ENCODE measurements around the gene CARF. TPM values are rescaled to one million over a fixed set of nuclear protein-coding genes. Genes with fewer than 3 reads are reported as not detected.

The CARF gene
- total and polyA plus RNA-seq, 2 donors (not counting 1 experiment from before 2014, with no cell fraction given), result 11.3 to 27.5 TPM

DNA sequence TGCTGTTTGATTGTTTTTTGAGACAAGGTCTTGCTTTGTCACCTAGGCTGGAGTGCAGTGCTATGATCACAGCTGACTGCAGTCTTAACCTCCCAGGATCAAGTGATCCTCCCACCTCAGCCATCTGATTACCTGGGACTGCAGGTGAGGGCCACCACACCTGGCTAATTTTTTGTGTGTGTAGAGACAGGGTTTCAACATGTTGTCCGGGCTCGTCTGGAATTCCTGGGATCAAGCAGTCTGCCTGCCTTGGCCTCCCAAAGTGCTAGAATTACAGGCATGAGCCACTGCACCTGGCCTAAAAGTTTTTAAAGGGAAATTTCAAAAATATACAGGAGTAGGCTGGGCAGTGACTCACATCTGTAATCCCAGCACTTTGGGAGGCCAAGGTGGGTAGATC is 22.4 kb downstream of the CARF start:
- Histone ChIP-seq H4K20me1 (ENCODE audit: control insufficient read depth, insufficient read depth, low read length, poor library complexity, severe bottlenecking) (no peaks in the 10 kb centered on the region), H3K27me3 (replicated peaks in 1 of 4; ENCODE audit: control extremely low read depth in 1 of 4, control insufficient read depth in 3 of 4, insufficient read depth in 4 of 4, low read length in 3 of 4) (no peaks in the 10 kb centered on the region), H3K9ac (ENCODE audit: low read length) (no peak overlapping the region), H3K4me3 (ENCODE audit: control extremely low read depth in 1 of 5, extremely low read depth in 1 of 5, insufficient read depth in 1 of 5, low read depth in 2 of 5, low read length in 4 of 5) (no peak overlapping the region), H3K4me1 (ENCODE audit: control insufficient read depth in 2 of 2, insufficient read depth in 2 of 2, low read length in 2 of 2) (no peaks in the 10 kb centered on the region), H3K79me2 (ENCODE audit: control insufficient read depth, insufficient read depth, low read length) (no peaks in the 10 kb centered on the region), H3K4me2 (replicated peaks; ENCODE audit: low read depth, low read length, poor library complexity, severe bottlenecking) (no peak overlapping the region), H2AFZ (ENCODE audit: insufficient read depth, low read depth, low read length, poor library complexity, severe bottlenecking) (no peak overlapping the region), H3K36me3 (replicated peaks in 1 of 2; ENCODE audit: control extremely low read depth in 1 of 2, control insufficient read depth in 1 of 2, extremely low read depth in 1 of 2, insufficient read depth in 2 of 2, low read length in 1 of 2) (peaks cover 4 to 8% of the 10 kb centered on the region in 2 experiments), H3K27ac (ENCODE audit: low read length in 2 of 2) (no peak overlapping the region), H3K9me3 (ENCODE audit: control extremely low read depth in 1 of 3, control insufficient read depth in 2 of 3, insufficient read depth in 1 of 3, low read length in 2 of 3) (no peaks in the 10 kb centered on the region)
- Mint-ChIP-seq H3K27ac (no peak overlapping the region), H3K27me3 (no peaks in the 10 kb centered on the region), H3K9me3 (ENCODE audit: insufficient read depth) (no peaks in the 10 kb centered on the region), H3K4me1 (no peaks in the 10 kb centered on the region), H3K4me3 (no peak overlapping the region)
- intact Hi-C loops (cut with micrococcal nuclease), result no loop called here
- ChIA-PET POLR2A (no interaction called here), CTCF (no interaction called here)
- TF ChIP-seq CTCF (IDR thresholded peaks at IDR 0.05) (no peak), EZH2 (IDR thresholded peaks at IDR 0.05; ENCODE audit: borderline replicate concordance, insufficient read depth, low read depth, low read length, poor library complexity, severe bottlenecking) (no peak)
- WGBS (ENCODE audit: insufficient coverage), result 94% methylated on average over 2 of the region's 2 CpGs
- no peak for ATAC-seq (ENCODE audit: low read depth)
- no peak for DNase-seq

- CTCF ChIA-PET, result no interaction called here
- no peaks in the 10 kb centered on the region for H3K79me2 ChIP-seq (ENCODE audit: control insufficient read depth, insufficient read depth, low read length)
- Mint-ChIP-seq H3K4me1 (no peaks in the 10 kb centered on the region), H3K4me3 (no peak overlapping the region), H3K27ac (no peak overlapping the region), H3K9me3 (ENCODE audit: insufficient read depth) (no peaks in the 10 kb centered on the region), H3K27me3 (no peaks in the 10 kb centered on the region)
- H2AFZ ChIP-seq (ENCODE audit: insufficient read depth, low read depth, low read length, poor library complexity, severe bottlenecking), result no peak overlapping the region
- H3K9me3 ChIP-seq (ENCODE audit: control extremely low read depth in 1 of 3, control insufficient read depth in 2 of 3, insufficient read depth in 1 of 3, low read length in 2 of 3), result no peaks in the 10 kb centered on the region
- H3K4me2 ChIP-seq (replicated peaks; ENCODE audit: low read depth, low read length, poor library complexity, severe bottlenecking), result no peak overlapping the region
- TF ChIP-seq EZH2 (IDR thresholded peaks at IDR 0.05; ENCODE audit: borderline replicate concordance, insufficient read depth, low read depth, low read length, poor library complexity, severe bottlenecking), result no peak
- no peak for TF ChIP-seq CTCF (IDR thresholded peaks at IDR 0.05)
- peaks cover 8 to 13% of the 10 kb centered on the region in 2 experiments for H3K36me3 ChIP-seq (replicated peaks in 1 of 2; ENCODE audit: control extremely low read depth in 1 of 2, control insufficient read depth in 1 of 2, extremely low read depth in 1 of 2, insufficient read depth in 2 of 2, low read length in 1 of 2)
- ATAC-seq (ENCODE audit: low read depth) (no peak), DNase-seq (no peak)
- H4K20me1 ChIP-seq (ENCODE audit: control insufficient read depth, insufficient read depth, low read length, poor library complexity, severe bottlenecking), result no peaks in the 10 kb centered on the region
- POLR2A ChIA-PET, result no interaction called here
- WGBS (ENCODE audit: insufficient coverage), result no CpG with 5 or more reads among the region's 3 CpGs
- H3K4me3 ChIP-seq (ENCODE audit: control extremely low read depth in 1 of 5, extremely low read depth in 1 of 5, insufficient read depth in 1 of 5, low read depth in 2 of 5, low read length in 4 of 5), result no peak overlapping the region
- intact Hi-C loops (cut with micrococcal nuclease), result no loop called here
- H3K9ac ChIP-seq (ENCODE audit: low read length), result no peak overlapping the region
- no peaks in the 10 kb centered on the region for H3K4me1 ChIP-seq (ENCODE audit: control insufficient read depth in 2 of 2, insufficient read depth in 2 of 2, low read length in 2 of 2)
- H3K27ac ChIP-seq (ENCODE audit: low read length in 2 of 2), result no peak overlapping the region
- H3K27me3 ChIP-seq (replicated peaks in 1 of 4; ENCODE audit: control extremely low read depth in 1 of 4, control insufficient read depth in 3 of 4, insufficient read depth in 4 of 4, low read length in 3 of 4), result no peaks in the 10 kb centered on the region
These were observed 26.9 kb downstream of the CARF start for GRCh38 chr2:202938960-202939359.
